HL-60 (cell line): ENCODE measurements around the gene DYRK2.

Source experiments
- GABPA ChIP-seq: IDR thresholded peaks from 2 replicates; pipeline ENCODE4 v1.6.1; 2012; ENCODE audit warnings: low read depth
- POLR2AphosphoS5 ChIP-seq: IDR thresholded peaks from 2 replicates; pipeline ENCODE4 v1.6.1; 2012; ENCODE audit warnings: low read depth
- REST ChIP-seq: IDR thresholded peaks from 2 replicates; pipeline ENCODE4 v1.6.1; 2012; ENCODE audit warnings: low read depth; ENCODE audit not compliant: insufficient replicate concordance
- SPI1 ChIP-seq: IDR thresholded peaks from 2 replicates; pipeline ENCODE4 v1.6.1; 2012; ENCODE audit warnings: low read depth, mild to moderate bottlenecking, borderline replicate concordance
- TF ChIP-seq, protein P1 (sequence below): IDR thresholded peaks from one replicate; pipeline ENCODE4 v1.5.1; 2011; ENCODE audit warnings: low read length, control low read depth, inconsistent platforms; ENCODE audit not compliant: insufficient read depth

DNA sequence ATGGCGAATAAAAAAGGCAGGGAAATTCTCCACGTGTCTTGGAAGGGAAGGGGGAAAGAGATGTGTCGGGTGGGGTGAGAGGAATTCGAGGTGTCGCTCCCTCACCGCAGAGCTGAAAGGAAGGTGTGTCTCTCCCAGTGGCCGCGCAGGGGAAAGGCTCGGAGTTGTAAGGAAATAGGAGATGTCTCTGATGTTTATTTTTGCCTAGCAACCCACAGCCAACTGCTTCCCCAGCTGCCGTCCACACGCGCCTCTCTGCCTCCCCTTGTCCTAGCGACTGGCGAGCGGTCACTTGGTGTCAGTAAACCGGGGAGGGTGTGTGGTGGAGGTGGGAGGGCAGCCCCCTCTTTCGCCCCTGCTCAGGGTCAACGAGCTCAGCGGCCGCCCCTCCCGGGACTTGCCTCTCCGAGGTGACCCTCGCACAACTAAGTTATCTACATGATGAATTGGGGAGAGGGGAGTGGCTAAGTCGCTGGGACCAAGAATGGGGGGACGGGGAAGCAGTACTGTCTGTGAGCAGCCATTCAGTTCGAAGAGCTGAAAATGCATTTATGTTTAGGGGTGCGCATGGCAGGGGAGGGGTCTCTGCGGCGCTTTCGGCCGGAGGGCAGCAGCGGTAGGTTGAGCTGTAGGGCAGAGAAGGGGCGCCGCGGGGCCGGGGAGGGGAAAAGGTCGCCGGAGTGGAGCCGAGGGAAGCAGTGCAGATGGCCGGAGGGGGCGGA, 585 bp upstream of the DYRK2 start:
- no peak for TF ChIP-seq POLR2AphosphoS5
- TF ChIP-seq, protein P1, sequence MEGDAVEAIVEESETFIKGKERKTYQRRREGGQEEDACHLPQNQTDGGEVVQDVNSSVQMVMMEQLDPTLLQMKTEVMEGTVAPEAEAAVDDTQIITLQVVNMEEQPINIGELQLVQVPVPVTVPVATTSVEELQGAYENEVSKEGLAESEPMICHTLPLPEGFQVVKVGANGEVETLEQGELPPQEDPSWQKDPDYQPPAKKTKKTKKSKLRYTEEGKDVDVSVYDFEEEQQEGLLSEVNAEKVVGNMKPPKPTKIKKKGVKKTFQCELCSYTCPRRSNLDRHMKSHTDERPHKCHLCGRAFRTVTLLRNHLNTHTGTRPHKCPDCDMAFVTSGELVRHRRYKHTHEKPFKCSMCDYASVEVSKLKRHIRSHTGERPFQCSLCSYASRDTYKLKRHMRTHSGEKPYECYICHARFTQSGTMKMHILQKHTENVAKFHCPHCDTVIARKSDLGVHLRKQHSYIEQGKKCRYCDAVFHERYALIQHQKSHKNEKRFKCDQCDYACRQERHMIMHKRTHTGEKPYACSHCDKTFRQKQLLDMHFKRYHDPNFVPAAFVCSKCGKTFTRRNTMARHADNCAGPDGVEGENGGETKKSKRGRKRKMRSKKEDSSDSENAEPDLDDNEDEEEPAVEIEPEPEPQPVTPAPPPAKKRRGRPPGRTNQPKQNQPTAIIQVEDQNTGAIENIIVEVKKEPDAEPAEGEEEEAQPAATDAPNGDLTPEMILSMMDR, result no peak
- no peak for TF ChIP-seq REST
- TF ChIP-seq GABPA, result no peak
- no peak for TF ChIP-seq SPI1
